GM19035 (cell line): ENCODE results near the gene SNN.

ENCODE experiments used
- ATAC-seq: cut with Tn5 transposase; IDR thresholded peaks from one replicate; pipeline ENCODE4 v1.9.1; 2021; ENCODE audit not compliant: unreplicated experiment

Gene SNN

GRCh38 chr16:11696266-11697012, 28.2 kb downstream of the SNN start:
- ATAC-seq = no peak

DNA sequence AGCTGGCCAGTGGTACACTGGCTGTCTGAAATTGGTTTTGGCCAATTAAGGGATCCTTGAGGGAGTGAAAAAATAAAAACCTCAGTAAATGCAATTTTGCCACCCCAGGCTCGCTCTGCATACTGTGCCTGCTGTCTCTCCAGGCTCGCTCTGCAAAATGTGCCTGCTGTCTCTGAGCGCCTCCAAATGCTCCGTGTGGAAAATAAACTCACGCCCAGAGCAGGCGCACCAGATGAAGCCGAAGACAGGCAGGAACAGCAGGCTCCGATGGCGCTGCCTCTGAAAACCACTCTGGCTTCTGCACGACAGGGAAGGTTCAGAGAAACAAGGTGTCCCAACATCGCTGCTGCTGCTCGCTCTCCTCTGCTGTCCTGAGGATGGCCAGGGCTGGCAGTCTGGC, 29.1 kb downstream of the SNN start:
- ATAC-seq = no peak

DNA sequence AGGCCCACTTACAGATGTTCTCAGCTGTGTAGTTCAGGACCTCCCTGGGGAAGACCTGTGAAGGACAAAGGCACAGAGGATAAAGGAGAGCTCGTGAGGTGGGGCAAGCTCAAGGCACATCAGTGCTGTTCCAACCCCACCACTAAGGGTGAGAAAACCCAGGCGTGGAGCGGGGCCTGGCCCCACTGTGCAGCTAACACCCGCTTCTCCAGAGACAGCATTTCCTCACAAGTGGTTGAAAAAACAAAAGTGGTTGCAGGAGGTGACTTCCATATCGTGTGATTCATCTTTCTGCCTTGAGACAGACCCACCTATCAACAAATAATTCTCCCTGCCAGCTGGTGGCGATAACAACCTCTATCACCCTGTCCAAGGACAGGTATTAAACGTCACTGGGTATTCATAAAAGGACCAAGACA, 30.0 kb downstream of the SNN start:
- no peak for ATAC-seq

DNA sequence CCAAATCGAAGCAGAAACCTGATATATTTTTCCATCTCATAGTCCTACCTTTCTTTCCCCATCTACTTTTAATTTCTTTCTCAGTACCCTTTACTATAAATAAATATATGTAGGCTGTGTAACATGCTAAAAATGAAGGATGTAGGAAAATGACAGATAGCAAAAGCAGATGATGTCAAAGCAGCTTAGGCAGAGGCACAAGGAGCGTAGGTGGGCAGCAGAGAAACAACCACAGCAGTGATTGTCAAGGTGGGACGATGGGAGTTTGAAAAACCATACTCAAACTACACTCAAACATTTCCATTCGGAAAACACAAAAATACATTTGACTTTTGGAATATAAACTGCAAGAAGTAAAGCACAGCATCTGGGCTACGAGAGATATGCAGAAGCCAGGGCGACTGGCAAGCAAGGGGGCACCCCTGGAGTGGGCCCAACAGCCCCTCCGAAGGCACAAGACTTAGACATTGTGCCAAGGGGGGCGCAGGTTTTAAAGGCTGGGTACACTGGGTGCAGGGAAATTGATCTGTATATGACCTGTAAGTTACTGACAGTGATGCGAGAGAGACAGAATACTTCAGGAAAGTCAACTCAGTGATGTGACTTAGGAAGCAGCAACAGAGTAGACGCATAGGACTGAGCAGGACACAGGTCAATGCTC, 31.1 kb downstream of the SNN start:
- ATAC-seq = no peak

DNA sequence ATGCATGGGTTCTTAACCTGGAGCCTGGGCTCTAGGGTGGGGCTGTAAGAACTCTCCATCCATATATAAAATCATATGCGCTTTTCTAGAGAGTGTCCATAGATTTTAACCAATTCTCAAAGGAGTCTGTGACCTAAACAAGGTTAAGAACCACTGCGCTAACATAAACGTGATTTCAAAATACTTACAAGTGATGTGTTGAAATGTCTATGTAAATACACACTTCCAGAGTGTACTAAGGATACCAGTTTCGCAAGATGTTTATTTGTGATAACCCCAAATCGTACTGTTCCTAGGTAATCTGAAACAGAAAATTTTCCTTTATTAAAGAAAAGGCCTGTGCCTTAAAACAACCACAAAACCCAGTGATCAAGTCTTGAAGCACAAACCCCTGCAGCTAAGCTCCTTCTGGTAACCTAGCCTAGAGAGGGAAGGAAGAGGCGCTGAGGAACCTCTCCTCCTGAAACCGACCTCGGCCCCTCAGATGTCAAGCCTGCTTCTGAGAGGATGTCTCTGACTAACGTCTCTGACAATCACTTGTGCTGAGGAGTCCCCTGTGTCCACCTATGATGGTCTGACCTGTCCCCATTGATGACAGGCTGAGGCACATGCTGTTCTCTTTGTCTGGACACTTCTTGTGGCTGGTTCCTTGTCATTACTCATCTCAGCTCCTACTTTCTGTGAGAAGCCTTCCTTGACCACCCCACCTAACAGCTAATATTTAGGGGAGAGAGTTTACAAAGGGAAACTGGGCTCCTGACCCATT, 32.2 kb downstream of the SNN start:
- ATAC-seq = no peak

DNA sequence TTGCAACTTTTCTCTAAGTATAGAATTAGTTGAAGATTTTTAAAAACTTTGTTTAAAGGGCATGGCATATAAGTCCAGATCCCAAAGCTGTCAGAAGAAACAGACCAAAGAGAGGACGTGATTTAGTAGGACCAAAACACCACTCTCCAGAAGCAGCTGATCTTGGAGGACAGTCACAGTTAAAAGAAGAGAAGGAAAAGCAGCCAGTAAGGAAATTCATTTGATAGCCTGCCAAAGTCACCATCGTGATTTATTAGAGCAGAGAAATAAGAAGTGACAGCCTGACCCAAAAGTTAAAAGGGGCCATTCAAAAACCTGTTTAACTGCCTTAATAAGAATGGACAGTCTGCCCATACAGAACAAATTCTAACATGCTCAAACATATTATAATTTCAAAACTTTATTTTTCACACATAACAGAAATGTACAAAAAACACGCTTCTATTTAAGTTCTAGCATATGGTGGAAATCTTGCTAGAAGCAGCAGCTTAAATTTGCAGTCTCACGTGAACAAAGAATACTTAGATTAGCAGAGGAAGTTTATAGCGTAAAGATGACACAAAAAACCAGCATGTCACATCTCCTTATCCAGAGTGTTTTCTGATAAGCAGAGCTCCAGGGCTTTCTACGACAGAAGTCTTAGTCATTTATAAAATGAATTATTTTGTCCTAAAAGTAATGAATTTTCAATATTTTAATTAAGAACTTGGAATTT, 37.2 kb downstream of the SNN start:
- no peak for ATAC-seq

GRCh38 chr16:11706180-11706742, 38.0 kb downstream of the SNN start:
- no peak for ATAC-seq

- no peak for ATAC-seq
Observed at GRCh38 chr16:11707679-11708197, 39.5 kb downstream of the SNN start.

DNA sequence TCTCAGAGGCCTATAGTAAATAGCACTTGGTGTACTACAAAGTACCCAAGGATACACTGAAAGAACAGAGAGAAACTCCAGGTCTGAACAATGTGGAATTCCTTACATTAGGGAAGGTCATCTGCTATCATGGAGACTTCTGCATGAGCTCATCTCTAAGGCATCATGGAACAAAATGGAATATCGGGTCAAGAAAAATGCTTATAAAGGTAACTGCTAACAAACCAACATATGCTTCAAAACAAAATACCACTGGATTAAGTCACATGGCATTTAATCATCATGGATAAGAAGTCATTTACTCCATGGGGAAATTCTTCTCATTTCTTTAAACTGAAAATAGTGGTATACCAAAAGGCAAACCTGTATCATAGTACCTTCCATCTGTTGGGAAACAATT, 40.2 kb downstream of the SNN start:
- no peak for ATAC-seq

DNA sequence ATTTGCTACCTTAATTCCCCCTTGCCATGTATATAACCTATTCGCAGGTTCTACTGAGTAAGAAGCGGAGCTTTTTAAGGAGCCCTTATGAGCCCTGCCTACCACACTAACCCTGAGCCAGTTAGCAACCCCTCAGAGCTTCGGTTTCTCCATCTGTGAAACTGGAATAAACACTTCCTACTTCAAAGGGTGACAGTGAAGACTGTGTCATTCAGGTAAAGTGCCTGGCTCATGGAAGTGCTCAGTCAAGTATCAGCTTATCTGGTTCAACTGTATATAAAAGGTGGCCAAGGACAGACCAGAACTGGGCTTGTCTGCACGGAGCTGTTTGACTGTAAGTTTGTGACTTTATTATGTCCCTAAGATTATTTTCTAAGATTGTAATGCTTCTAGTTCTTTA, 43.4 kb downstream of the SNN start:
- ATAC-seq = no peak

- no peak for ATAC-seq
Observed at GRCh38 chr16:11712122-11712521, 43.9 kb downstream of the SNN start.

DNA sequence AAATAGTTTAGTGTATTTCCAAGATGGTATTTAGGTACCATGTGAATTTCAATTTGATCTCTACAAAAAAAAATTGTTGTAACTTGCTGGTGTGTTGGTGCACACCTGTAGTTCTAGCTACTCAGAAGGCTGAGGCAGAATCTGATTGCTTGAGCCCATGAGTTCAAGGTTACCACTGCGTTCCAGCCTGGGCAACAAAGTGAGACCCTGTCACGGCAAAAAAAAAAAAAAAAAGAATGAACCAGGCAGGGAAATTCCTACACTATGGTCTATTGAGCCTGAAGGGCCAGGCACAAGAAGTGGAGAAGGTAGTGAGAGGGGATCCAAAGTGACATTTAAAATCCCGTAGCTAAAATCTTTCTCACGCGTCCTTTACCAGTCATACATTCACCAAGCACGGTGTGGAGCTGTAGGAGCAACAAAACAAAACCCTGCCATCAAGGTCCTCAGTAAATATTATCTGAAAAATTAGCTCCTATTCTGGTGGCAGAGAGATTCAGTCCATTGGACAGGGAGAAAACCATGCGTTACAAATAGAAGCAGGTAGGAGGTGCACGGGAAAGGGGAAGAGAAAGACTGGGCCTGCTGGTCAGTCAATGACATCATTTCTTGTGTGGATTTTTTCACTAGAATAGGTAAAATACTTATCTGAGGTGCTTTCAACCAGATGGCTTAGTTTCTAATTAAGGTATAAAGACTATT, 47.1 kb downstream of the SNN start:
- ATAC-seq = no peak

DNA sequence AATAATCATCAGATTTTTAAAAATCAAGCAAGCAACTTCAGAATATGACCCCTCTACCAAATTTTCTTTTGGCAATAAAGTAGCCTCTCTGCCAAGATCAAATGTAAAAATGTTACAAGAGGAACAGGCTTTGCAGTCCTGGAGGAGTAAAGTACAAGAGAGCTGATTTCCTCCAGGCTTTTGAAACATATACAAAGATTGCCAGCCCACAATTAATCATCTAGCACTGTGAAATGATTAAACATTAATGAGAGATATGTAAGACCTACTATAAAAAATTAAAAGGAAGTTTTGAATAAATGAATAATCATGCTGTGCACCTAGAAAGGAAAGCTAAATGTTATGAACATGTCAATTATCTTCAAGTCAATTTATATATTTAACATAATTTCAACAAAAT, 48.1 kb downstream of the SNN start:
- no peak for ATAC-seq

DNA sequence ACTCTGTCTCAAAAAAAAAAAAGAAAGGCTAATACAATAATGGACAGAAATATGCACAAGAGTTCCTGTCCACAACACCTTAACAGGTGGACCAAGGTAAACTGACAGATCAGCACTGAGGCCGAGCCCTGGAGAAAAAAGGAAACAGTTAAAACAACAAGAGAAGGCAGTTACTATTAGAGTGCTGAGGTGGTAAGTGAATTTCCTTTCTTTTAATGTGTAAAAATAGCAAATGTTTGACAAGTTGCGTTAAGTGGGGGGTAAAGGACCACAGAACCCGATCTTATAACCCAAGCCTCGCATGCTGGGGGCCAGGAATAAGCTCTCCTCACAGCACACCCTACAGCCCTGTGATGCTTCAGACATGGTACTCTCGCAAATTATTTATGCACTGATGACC, 49.6 kb downstream of the SNN start:
- ATAC-seq = no peak

DNA sequence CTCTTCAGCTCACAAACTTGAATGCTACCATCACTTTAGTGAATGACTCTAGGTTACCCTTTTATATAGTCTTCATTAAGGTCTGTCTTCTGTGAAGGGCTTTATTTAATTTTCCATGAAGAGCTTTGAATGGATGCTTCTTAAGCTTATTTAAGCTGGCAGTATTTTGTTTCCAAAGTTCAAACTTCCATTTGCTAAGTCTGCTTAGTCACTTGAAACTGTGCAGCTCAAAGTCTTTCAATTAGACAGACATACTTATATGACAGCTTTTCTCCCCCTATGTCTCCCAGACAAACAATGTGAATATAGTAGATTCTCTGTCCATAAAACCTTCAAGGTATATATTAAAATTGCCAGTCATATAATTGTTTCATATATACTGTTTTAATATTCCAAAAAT, 50.9 kb downstream of the SNN start:
- no peak for ATAC-seq

- no peak for ATAC-seq
Observed at GRCh38 chr16:11719762-11720161, 51.5 kb downstream of the SNN start.

- no peak for ATAC-seq
Observed at GRCh38 chr16:11721781-11722467, 53.7 kb downstream of the SNN start.

- ATAC-seq = no peak
Observed at GRCh38 chr16:11722468-11722808, 54.2 kb downstream of the SNN start.

DNA sequence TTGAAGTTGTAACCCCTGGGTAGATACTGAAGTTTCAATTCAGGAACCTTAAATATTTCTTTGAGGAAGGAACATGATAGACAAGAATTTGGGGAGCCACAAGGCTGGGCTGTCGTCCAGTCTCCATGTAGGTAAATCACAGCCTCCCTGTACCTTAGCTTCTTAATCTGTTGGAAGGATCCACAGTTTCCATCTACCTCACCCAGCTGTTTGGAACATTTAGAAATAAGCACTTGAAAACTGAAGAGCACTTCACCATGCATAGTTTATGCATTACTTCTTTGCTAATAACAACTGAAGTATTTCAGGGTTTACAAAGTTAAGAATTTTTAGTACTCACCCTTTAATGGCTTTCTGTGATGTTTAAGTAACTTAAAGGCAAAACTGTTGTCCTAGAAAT, 57.2 kb downstream of the SNN start:
- no peak for ATAC-seq

DNA sequence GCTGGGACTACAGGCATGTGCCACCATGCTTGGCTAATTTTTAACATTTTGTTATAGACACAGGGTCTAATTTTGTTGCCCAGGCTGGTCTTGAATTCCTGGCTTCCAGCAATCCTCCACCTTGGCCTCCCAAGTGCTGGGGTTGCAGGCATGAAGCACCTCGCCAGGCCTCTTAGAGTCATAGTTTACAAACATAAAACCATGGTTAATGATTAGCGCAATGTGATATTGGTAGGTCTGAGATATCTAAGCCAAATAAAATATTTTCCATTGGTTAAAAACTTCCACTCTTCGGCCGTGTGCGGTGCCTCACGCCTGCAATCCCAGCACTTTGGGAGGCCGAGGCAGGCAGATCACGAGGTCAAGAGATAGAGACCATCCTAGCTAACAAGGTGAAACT, 57.8 kb downstream of the SNN start:
- no peak for ATAC-seq
